Adrenal gland (tissue), 12 donors: ENCODE data around the gene DACT1. TPM values are rescaled to one million over a fixed set of nuclear protein-coding genes. Genes with fewer than 3 reads are reported as not detected.

Source experiments
- DNase-seq, 7 donors: peaks; one replicate each; pipeline ENCODE4 v3.0.0-alpha.2; 2019 to 2020
- H3K27ac ChIP-seq, 5 donors: fragments of 200-600 bp; sonication (generic) in 4 of 5; 1 replicate in 3 of 5; 2 replicates in 2 of 5; pipeline versions ENCODE4 v1.5.1 to v1.8.0; 2016 to 2020; ENCODE audit warnings: mild to moderate bottlenecking in 1 of 5
- H3K27me3 ChIP-seq: fragments of 200-600 bp; 2 replicates; pipeline ENCODE4 v1.8.0; 2021
- H3K36me3 ChIP-seq, 2 donors: fragments of 200-600 bp; replicated peaks in 1 of 2; 1 replicate in 1 of 2; 2 replicates in 1 of 2; pipeline versions ENCODE4 v1.5.1 to v1.8.0; 2018 to 2022
- H3K4me1 ChIP-seq, 2 donors: fragments of 200-600 bp; replicated peaks in 1 of 2; 1 replicate in 1 of 2; 2 replicates in 1 of 2; pipeline versions ENCODE4 v1.5.1 to v1.8.0; 2018 to 2021
- H3K4me3 ChIP-seq, 4 donors: fragments of 200-600 bp; sonication (generic) in 3 of 4; one replicate each; pipeline ENCODE4 v1.5.1; 2016 to 2018
- H3K9me3 ChIP-seq, 3 donors: fragments of 200-600 bp; sonication (generic) in 1 of 3; replicated peaks in 1 of 3; 1 replicate in 2 of 3; 2 replicates in 1 of 3; pipeline versions ENCODE4 v1.5.1 to v1.8.0; 2016 to 2021
- POLR2A ChIP-seq, 2 donors: fragments of 450-650 bp; IDR thresholded peaks; one replicate each; pipeline ENCODE4 v1.6.1; 2017; ENCODE audit warnings: antibody characterized with exemption in 2 of 2, mild to moderate bottlenecking in 2 of 2, moderate library complexity in 1 of 2
- WGBS, 4 donors: extraction: QIAGEN DNeasy Blood & Tissue Kit in 2 of 4; methylation state at CpG; one replicate each; pipeline versions ENCODE4 v1.1.5 to v1.1.7; 2013 to 2017; 5-methylcytosine and 5-hydroxymethylcytosine counted together
- intact Hi-C, 2 donors: fragments of 100-400 bp; cut with DNase I; formaldehyde crosslinking; loops; one replicate each; pipeline versions ENCODE4 v1.14.1 to v1.15.0; 2022 to 2023
- polyA plus RNA-seq, 3 donors: library from polyadenylated mRNA; stranded (reverse); fragments of 200-250 nt in 2 of 3; fragments of 350-450 nt in 1 of 3; fragmentation: Illumina TruSeq in 1 of 3; extraction: RNeasy Lipid Tissue Mini Kit (QIAGEN cat#74804) in 1 of 3; gene quantifications; one replicate each; pipeline ENCODE4 v1.2.3, GENCODE V29; 2013 to 2014
- total RNA-seq, 9 donors: library from RNA; depleted of rRNA in 4 of 9; stranded (reverse); fragments of >200 nt in 4 of 9; fragments of 120-200 nt in 1 of 9; fragmentation: NEBNext Ultra II Directional in 1 of 9; extraction: Animal tissue kit (Norgen Biotek cat#: 25700) in 1 of 9; gene quantifications; one replicate each; pipeline versions ENCODE4 v1.1.0 to v1.2.4, GENCODE V29; 2013 to 2023
- TF ChIP-seq, protein P1 (sequence below), 6 experiments: fragments of 450-650 bp in 4 of 6; fragments of 200-600 bp in 2 of 6; sonication (generic) in 1 of 6; IDR thresholded peaks; 1 replicate in 5 of 6; 2 replicates in 1 of 6; pipeline versions ENCODE4 v1.5.1 to v1.8.0; 2016 to 2021; ENCODE audit warnings: antibody characterized with exemption in 6 of 6, mild to moderate bottlenecking in 2 of 6, moderate library complexity in 1 of 6
- donor health status: healthy with polysubstance abuse.
- donor health status: Bipolar disorder and iron deficiency.
- donor health status: DM: yes; HTN: yes; CAD: no.
- donor health status: DM: no; HTN: no; CAD: no.
- donor health status: DM: no; HTN: no; CAD: no.
- donor health status: DM: yes; HTN: yes; CAD: no.

The DACT1 gene
- total and polyA plus RNA-seq, 12 donors = 2.9 to 32.1 (median 11.2) TPM

DNA sequence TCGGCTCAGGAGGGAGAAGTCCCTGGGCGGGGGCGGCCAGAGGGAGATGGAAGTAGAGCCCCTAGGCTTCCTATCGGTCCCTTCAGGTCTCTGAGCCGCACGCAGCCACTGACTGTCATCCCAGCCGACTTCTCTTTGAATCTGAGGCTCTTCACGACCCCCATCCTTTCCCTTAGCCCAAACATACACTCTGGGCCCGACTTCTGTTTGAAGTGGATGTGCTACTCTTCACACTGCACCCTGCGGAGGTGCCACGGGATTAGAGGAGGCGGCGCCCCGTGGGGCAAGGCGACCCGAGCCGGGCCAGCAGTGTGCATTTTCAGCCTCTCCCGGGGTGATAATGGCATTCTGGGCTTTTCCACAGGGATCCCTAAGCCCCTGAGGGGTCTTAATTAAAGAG lies 6.0 kb upstream of the DACT1 start:
- Histone ChIP-seq H3K4me3 (no peak overlapping the region), H3K4me1 (no peaks in the 10 kb centered on the region), H3K9me3 (no peaks in the 10 kb centered on the region), H3K27ac (no peak overlapping the region), H3K27me3 (no peaks in the 10 kb centered on the region), H3K36me3 (no peaks in the 10 kb centered on the region)
- no peak for DNase-seq
- TF ChIP-seq, protein P1, sequence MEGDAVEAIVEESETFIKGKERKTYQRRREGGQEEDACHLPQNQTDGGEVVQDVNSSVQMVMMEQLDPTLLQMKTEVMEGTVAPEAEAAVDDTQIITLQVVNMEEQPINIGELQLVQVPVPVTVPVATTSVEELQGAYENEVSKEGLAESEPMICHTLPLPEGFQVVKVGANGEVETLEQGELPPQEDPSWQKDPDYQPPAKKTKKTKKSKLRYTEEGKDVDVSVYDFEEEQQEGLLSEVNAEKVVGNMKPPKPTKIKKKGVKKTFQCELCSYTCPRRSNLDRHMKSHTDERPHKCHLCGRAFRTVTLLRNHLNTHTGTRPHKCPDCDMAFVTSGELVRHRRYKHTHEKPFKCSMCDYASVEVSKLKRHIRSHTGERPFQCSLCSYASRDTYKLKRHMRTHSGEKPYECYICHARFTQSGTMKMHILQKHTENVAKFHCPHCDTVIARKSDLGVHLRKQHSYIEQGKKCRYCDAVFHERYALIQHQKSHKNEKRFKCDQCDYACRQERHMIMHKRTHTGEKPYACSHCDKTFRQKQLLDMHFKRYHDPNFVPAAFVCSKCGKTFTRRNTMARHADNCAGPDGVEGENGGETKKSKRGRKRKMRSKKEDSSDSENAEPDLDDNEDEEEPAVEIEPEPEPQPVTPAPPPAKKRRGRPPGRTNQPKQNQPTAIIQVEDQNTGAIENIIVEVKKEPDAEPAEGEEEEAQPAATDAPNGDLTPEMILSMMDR (IDR thresholded peaks at IDR 0.05) = no peak
- no peak for TF ChIP-seq POLR2A (IDR thresholded peaks at IDR 0.05)
- intact Hi-C loops = no loop called here
- WGBS, 4 donors = 49 to 72% (median 57%) methylated on average over 10 to 18 of the region's 18 CpGs

DNA sequence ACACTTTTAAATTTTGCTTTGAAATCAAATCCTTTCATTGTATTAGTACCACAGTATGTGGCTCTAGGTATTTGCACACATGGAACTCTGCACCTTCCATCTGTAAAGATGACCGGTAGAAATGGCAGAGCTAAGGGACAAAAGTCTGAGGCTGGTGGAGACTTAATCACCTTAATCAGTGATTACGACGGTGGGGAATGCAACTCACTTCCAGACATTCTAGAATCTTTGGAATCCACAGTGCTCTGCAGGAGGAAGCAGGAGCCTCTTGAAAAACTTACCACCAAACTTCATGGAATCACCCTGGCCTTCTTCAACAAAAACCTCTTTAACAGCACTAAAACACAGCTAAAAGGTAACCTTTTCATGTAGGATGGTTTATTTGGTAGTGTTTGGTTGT lies 3.9 kb upstream of the DACT1 start:
- no peak for DNase-seq
- peaks cover 7% of the 10 kb centered on the region in 2 donors for H3K4me1 ChIP-seq
- TF ChIP-seq, protein P1 (IDR thresholded peaks at IDR 0.05) = no peak
- TF ChIP-seq POLR2A (IDR thresholded peaks at IDR 0.05) = no peak
- no peak overlapping the region for H3K4me3 ChIP-seq
- H3K9me3 ChIP-seq = no peaks in the 10 kb centered on the region
- H3K27me3 ChIP-seq = no peaks in the 10 kb centered on the region
- no peaks in the 10 kb centered on the region for H3K36me3 ChIP-seq
- H3K27ac ChIP-seq = no peak overlapping the region
- WGBS, 4 donors = 73 to 86% (median 79%) methylated on average over 3 of the region's 3 CpGs
- intact Hi-C loops = no loop called here

GRCh38 chr14:58634406-58635090 lies 3.2 kb upstream of the DACT1 start:
- H3K27ac ChIP-seq = no peak overlapping the region
- peaks cover 9 to 10% of the 10 kb centered on the region in 2 donors for H3K4me1 ChIP-seq
- no peaks in the 10 kb centered on the region for H3K9me3 ChIP-seq
- intact Hi-C loops = no loop called here
- TF ChIP-seq POLR2A (IDR thresholded peaks at IDR 0.05) = no peak
- TF ChIP-seq, protein P1 (IDR thresholded peaks at IDR 0.05) = no peak
- H3K4me3 ChIP-seq = no peak overlapping the region
- WGBS, 4 donors = 51 to 60% (median 55%) methylated on average over 5 of the region's 5 CpGs
- no peaks in the 10 kb centered on the region for H3K36me3 ChIP-seq
- no peaks in the 10 kb centered on the region for H3K27me3 ChIP-seq
- no peak for DNase-seq

DNA sequence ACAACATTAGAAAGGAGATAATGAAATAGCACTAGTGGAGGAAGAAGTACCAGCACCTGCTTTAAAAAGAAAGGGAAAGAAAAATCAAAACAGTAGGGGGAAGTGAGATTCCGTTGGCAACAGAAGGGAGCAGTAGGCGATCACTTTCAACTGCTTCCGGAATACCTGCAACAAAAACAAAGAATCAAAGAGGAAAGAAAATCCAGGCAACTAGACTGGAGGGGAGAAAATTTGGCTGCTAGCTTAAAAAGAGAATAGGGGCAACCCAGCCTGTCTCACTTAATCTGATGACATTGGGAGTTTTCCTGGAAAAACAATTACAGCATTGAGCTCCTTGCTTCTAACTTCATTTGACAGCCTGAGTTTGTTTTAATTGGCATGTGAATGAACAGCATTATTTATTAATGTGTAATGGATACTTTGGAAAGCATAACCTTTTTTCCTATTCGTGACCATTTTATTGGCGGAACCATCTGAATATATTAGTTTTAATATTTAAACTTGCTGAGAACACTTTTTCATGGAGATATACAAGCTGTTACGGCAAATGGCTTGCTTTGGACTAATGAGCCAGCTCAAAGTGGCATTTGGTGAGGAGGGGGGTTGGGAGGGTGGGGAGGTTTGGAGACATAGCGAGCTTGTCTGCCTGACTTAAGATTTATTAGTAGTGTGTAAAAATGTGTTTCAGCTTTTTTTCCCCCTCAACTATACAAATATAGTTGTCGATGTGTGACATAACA lies 2.5 kb upstream of the DACT1 start:
- DNase-seq = no peak
- no peaks in the 10 kb centered on the region for H3K9me3 ChIP-seq

More for the DNA sequence above, 2.5 kb upstream of the DACT1 start:
- intact Hi-C loops = no loop called here
- WGBS, 4 donors = 53 to 56% (median 55%) methylated on average over 8 of the region's 8 CpGs
- TF ChIP-seq, protein P1 (IDR thresholded peaks at IDR 0.05) = no peak
- TF ChIP-seq POLR2A (IDR thresholded peaks at IDR 0.05) = no peak
- Histone ChIP-seq H3K27ac (no peak overlapping the region), H3K27me3 (no peaks in the 10 kb centered on the region), H3K36me3 (no peaks in the 10 kb centered on the region), H3K4me3 (no peak overlapping the region), H3K4me1 (peaks cover 9 to 17% of the 10 kb centered on the region in 2 donors)
